Osteoblast (primary cell): ENCODE results near the gene LHFPL5. TPM values are rescaled to one million over a fixed set of nuclear protein-coding genes. Genes with fewer than 3 reads are reported as not detected.

Source experiments
- DNase-seq: peaks from one replicate; pipeline ENCODE4 v3.0.0; 2011; ENCODE audit warnings: low spot score, mixed read lengths; ENCODE audit not compliant: insufficient read length; ENCODE audit errors: missing footprints
- H2AFZ ChIP-seq: 2 replicates; pipeline ENCODE4 v1.6.0; 2011; ENCODE audit warnings: mild to moderate bottlenecking, low read length
- H3K27ac ChIP-seq: 2 replicates; pipeline ENCODE4 v1.5.1; 2011; ENCODE audit warnings: mild to moderate bottlenecking, low read depth, low read length, moderate library complexity
- H3K27me3 ChIP-seq: 2 replicates; pipeline ENCODE4 v1.6.0; 2012; ENCODE audit warnings: mild to moderate bottlenecking, control low read depth, inconsistent platforms, low read length, moderate library complexity; ENCODE audit not compliant: insufficient read depth
- H3K36me3 ChIP-seq: 2 replicates; pipeline ENCODE4 v1.5.1; 2011; ENCODE audit warnings: mild to moderate bottlenecking, low read length, control low read depth, moderate library complexity; ENCODE audit not compliant: insufficient read depth
- H3K4me1 ChIP-seq: 2 replicates; pipeline ENCODE4 v1.5.1; 2011; ENCODE audit warnings: mild to moderate bottlenecking, low read length, control low read depth, moderate library complexity; ENCODE audit not compliant: insufficient read depth
- H3K4me2 ChIP-seq: 2 replicates; pipeline ENCODE4 v1.6.0; 2011; ENCODE audit warnings: mild to moderate bottlenecking, low read length; ENCODE audit not compliant: insufficient read depth
- H3K4me3 ChIP-seq: fragments of 200-600 bp; sonication (generic); 3 replicates; pipeline ENCODE4 v1.5.1; 2012; ENCODE audit warnings: mild to moderate bottlenecking, low read length, inconsistent platforms; ENCODE audit not compliant: insufficient read depth
- H3K79me2 ChIP-seq: 2 replicates; pipeline ENCODE4 v1.6.0; 2012; ENCODE audit warnings: mild to moderate bottlenecking, low read length, control low read depth, inconsistent platforms; ENCODE audit not compliant: insufficient read depth
- H3K9me3 ChIP-seq: 2 replicates; pipeline ENCODE4 v1.5.1; 2011; ENCODE audit warnings: low read depth, low read length, control low read depth
- H4K20me1 ChIP-seq: 2 replicates; pipeline ENCODE4 v1.6.0; 2012; ENCODE audit warnings: mild to moderate bottlenecking, low read length, control low read depth; ENCODE audit not compliant: insufficient read depth
- total RNA-seq: library from RNA; depleted of rRNA; stranded (reverse); fragments of >200 nt; gene quantifications from 2 replicates; pipeline ENCODE4 v1.2.3, GENCODE V29; 2012
- TF ChIP-seq, protein P1 (sequence below): IDR thresholded peaks from 2 replicates; pipeline ENCODE4 v1.5.1; 2011; ENCODE audit warnings: mild to moderate bottlenecking, low read depth, low read length, moderate library complexity; ENCODE audit errors: extremely low read depth

Gene LHFPL5
- total RNA-seq, 1 donor, result not detected

DNA sequence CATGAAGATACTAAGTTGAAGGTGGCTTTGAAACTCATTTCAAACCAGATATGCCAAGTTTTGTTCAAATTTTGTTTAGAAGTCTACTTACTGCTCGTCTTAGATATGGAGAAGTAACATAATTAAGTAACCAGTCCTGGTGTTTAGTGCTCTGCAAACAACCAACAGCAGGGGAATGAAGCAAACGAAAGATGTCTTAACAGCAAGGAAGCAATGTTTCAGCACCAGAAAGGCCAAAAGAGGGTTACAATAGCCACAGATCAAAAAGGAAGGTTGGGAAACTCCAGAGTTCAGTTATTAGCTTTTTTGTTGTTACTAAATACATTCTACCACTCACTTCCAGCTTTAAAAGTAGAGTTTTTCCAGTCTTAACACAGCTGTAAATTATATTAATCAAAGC lies 45.1 kb downstream of the LHFPL5 start:
- no peaks in the 10 kb centered on the region for H3K4me1 ChIP-seq
- DNase-seq, result no peak
- H3K4me3 ChIP-seq, result no peak overlapping the region
- H3K79me2 ChIP-seq, result peaks cover 2% of the 10 kb centered on the region
- no peak overlapping the region for H2AFZ ChIP-seq
- H3K9me3 ChIP-seq, result peaks cover 3% of the 10 kb centered on the region
- TF ChIP-seq, protein P1, sequence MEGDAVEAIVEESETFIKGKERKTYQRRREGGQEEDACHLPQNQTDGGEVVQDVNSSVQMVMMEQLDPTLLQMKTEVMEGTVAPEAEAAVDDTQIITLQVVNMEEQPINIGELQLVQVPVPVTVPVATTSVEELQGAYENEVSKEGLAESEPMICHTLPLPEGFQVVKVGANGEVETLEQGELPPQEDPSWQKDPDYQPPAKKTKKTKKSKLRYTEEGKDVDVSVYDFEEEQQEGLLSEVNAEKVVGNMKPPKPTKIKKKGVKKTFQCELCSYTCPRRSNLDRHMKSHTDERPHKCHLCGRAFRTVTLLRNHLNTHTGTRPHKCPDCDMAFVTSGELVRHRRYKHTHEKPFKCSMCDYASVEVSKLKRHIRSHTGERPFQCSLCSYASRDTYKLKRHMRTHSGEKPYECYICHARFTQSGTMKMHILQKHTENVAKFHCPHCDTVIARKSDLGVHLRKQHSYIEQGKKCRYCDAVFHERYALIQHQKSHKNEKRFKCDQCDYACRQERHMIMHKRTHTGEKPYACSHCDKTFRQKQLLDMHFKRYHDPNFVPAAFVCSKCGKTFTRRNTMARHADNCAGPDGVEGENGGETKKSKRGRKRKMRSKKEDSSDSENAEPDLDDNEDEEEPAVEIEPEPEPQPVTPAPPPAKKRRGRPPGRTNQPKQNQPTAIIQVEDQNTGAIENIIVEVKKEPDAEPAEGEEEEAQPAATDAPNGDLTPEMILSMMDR, result no peak
- no peaks in the 10 kb centered on the region for H3K27me3 ChIP-seq
- H3K36me3 ChIP-seq, result peaks cover 28% of the 10 kb centered on the region
- no peaks in the 10 kb centered on the region for H4K20me1 ChIP-seq
- H3K4me2 ChIP-seq, result no peak overlapping the region
- H3K27ac ChIP-seq, result no peak overlapping the region

DNA sequence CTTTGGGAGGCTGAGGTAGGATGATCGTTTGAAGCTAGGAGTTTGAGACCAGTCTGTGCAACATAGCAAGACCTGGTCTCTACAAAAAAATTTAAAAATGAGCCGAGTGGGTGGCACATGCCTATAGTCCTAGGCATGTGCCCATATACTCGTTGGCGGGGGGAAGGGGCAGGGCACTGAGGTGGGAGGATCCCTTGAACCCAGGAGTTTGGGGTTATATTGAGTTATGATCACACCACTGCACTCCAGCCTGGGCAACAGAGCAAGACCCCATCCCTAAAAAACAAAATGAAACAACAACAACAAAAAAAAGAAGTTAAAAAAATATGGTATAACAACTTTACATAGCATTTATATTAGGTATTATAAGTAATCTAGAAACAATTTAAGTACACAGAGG lies 47.8 kb downstream of the LHFPL5 start:
- H3K4me3 ChIP-seq, result no peak overlapping the region
- H4K20me1 ChIP-seq, result no peaks in the 10 kb centered on the region
- no peak overlapping the region for H3K27ac ChIP-seq
- H3K4me2 ChIP-seq, result no peak overlapping the region
- TF ChIP-seq, protein P1, result no peak
- no peaks in the 10 kb centered on the region for H3K79me2 ChIP-seq
- peaks cover 33% of the 10 kb centered on the region for H3K36me3 ChIP-seq
- no peak for DNase-seq
- H2AFZ ChIP-seq, result no peak overlapping the region
- peaks cover 3% of the 10 kb centered on the region for H3K9me3 ChIP-seq
- H3K27me3 ChIP-seq, result no peaks in the 10 kb centered on the region
- no peaks in the 10 kb centered on the region for H3K4me1 ChIP-seq

DNA sequence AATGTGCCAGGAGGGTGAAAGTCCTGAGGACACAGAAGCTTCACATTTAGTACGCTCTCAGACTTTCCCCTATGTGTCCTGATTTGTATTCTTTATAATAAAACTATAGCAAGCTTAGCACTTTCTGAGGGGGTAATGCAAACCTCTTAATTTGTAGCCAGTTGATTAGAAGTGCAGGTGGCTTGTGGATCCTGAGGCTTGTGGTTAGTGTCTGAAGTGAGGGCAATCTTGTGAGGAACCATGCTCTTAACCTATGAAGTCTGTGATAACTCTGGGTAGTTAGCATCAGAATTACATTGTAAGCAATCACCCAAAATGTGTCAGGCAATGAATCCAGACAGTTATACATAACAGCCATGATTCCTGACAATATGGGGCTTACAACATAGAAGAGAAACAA lies 51.1 kb downstream of the LHFPL5 start:
- no peak overlapping the region for H2AFZ ChIP-seq
- no peaks in the 10 kb centered on the region for H3K4me1 ChIP-seq
- H4K20me1 ChIP-seq, result no peaks in the 10 kb centered on the region
- no peak for DNase-seq
- no peaks in the 10 kb centered on the region for H3K9me3 ChIP-seq
- H3K79me2 ChIP-seq, result no peaks in the 10 kb centered on the region
- peaks cover 20% of the 10 kb centered on the region for H3K36me3 ChIP-seq
- H3K4me3 ChIP-seq, result no peak overlapping the region
- no peak overlapping the region for H3K27ac ChIP-seq
- H3K4me2 ChIP-seq, result no peak overlapping the region
- TF ChIP-seq, protein P1, result no peak
- no peaks in the 10 kb centered on the region for H3K27me3 ChIP-seq

DNA sequence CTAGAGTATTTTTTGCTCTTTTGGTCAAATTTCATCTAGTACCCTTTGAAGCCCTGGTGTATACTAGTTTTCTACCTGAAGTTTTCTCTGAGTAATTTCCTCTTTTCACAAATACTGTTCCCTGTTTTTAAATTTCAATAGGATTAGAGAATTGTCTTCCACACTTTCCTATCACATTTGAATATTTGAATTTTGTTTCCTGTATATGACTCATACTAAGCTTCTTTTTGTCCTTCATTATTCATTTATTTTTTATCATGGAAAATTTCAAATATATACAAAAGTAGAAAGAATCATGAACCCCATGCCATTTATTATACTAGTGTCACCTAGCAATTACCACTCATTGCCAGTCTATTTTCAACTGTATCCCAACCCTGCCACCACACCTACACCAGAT lies 52.7 kb downstream of the LHFPL5 start:
- DNase-seq, result no peak
- TF ChIP-seq, protein P1, result no peak
- Histone ChIP-seq H3K4me1 (no peaks in the 10 kb centered on the region), H3K36me3 (peaks cover 20% of the 10 kb centered on the region), H3K4me2 (no peak overlapping the region), H3K79me2 (peaks cover 2% of the 10 kb centered on the region), H3K9me3 (no peaks in the 10 kb centered on the region), H3K4me3 (no peak overlapping the region), H4K20me1 (no peaks in the 10 kb centered on the region), H2AFZ (no peak overlapping the region), H3K27ac (no peak overlapping the region), H3K27me3 (no peaks in the 10 kb centered on the region)
